HepG2 (cell line): Measurements from ENCODE around the gene THSD4. TPM values are rescaled to one million over a fixed set of nuclear protein-coding genes. Genes with fewer than 3 reads are reported as not detected.

ENCODE experiments used
- ATAC-seq: fragments of 200-7000 bp; cut with Tn5 transposase; 3 replicates; pipeline ENCODE4 v1.9.1; 2020; ENCODE audit warnings: mild to moderate bottlenecking, moderate library complexity
- BruUV-seq: library from RNA; stranded (reverse); fragments of 400-500 nt; replicated peaks from 2 replicates; lab custom pipeline; 2021; lab: Mats Ljungman, UMichigan
- CTCF ChIA-PET: fragments of 300-600 bp; formaldehyde crosslinking; extraction: SDS; loops from one replicate; lab custom pipeline; 2021; ENCODE audit warnings: low total read pairs, inconsistent platforms, low intra/inter-chr PET ratio; lab: Yijun Ruan, JAX
- POLR2A ChIA-PET: fragments of 350-600 bp; sonication (Branson Sonifier 250); formaldehyde crosslinking; loops from one replicate; lab custom pipeline; 2020; ENCODE audit warnings: antibody characterized with exemption, inconsistent platforms; lab: Yijun Ruan, JAX
- DNase-seq: peaks from one replicate; pipeline ENCODE4 v3.0.0-alpha.2; 2015; ENCODE audit warnings: low spot score
- FAIRE-seq: peaks from 3 replicates; lab custom pipeline; 2011; peaks lifted over from hg19 to GRCh38; lab: Jason Lieb, UNC
- H2AFZ ChIP-seq: one replicate; pipeline ENCODE4 v1.6.1; 2011; ENCODE audit warnings: low read length, inconsistent platforms
- H3K27ac ChIP-seq: fragments of 300-600 bp; 3 replicates; pipeline ENCODE4 v1.8.0; 2011; ENCODE audit warnings: mixed run types, mild to moderate bottlenecking, mixed read lengths, low read length, inconsistent platforms; ENCODE audit not compliant: insufficient read depth; ENCODE audit errors: extremely low read length
- H3K27me3 ChIP-seq, 2 experiments: fragments of 200-600 bp in 1 of 2; 2 replicates in 1 of 2; 3 replicates in 1 of 2; pipeline versions ENCODE4 v1.6.0 to v1.8.0; 2011; ENCODE audit warnings: low read length in 2 of 2, mild to moderate bottlenecking in 2 of 2, moderate library complexity in 2 of 2, inconsistent platforms in 1 of 2; ENCODE audit not compliant: insufficient read depth in 2 of 2, control insufficient read depth in 1 of 2
- H3K36me3 ChIP-seq, 2 experiments: fragments of 200-600 bp in 1 of 2; replicated peaks in 1 of 2; 2 replicates in 1 of 2; 3 replicates in 1 of 2; pipeline versions ENCODE4 v1.5.1 to v1.8.0; 2011; ENCODE audit warnings: low read length in 2 of 2, inconsistent platforms in 1 of 2; ENCODE audit not compliant: insufficient read depth in 2 of 2, control insufficient read depth in 1 of 2
- H3K4me1 ChIP-seq: 2 replicates; pipeline ENCODE4 v1.5.1; 2012; ENCODE audit warnings: low read length, inconsistent platforms; ENCODE audit not compliant: insufficient read depth
- H3K4me2 ChIP-seq: 2 replicates; pipeline ENCODE4 v1.6.0; 2011; ENCODE audit warnings: low read depth, low read length, inconsistent platforms
- H3K4me3 ChIP-seq, 3 experiments: fragments of 200-600 bp in 1 of 3; sonication (generic), shearing (Covaris generic) in 1 of 3; replicated peaks in 1 of 3; 2 replicates each; pipeline ENCODE4 v1.5.1; 2011 to 2016; ENCODE audit warnings: low read length in 3 of 3, inconsistent platforms in 2 of 3, low read depth in 2 of 3, mild to moderate bottlenecking in 2 of 3, control low read depth in 1 of 3, mixed read lengths in 1 of 3; ENCODE audit not compliant: insufficient read depth in 1 of 3
- H3K79me2 ChIP-seq: one replicate; pipeline ENCODE4 v1.6.1; 2011; ENCODE audit warnings: low read length, inconsistent platforms; ENCODE audit not compliant: insufficient read depth
- H3K9ac ChIP-seq: 2 replicates; pipeline ENCODE4 v1.6.0; 2011; ENCODE audit warnings: mild to moderate bottlenecking, low read depth, low read length, inconsistent platforms; ENCODE audit not compliant: insufficient read depth
- H3K9me3 ChIP-seq: 2 replicates; pipeline ENCODE4 v1.5.1; 2012; ENCODE audit warnings: mild to moderate bottlenecking, low read length
- H4K20me1 ChIP-seq: 2 replicates; pipeline ENCODE4 v1.6.0; 2011; ENCODE audit warnings: inconsistent platforms, mild to moderate bottlenecking, low read length, moderate library complexity; ENCODE audit not compliant: insufficient read depth
- BRD4 ChIP-seq: sonication (generic); formaldehyde crosslinking; IDR thresholded peaks from 2 replicates; pipeline ENCODE4 v1.4.0; 2020; ENCODE audit warnings: missing genetic modification reagents
- JARID2 ChIP-seq: sonication (generic); formaldehyde crosslinking; IDR thresholded peaks from 2 replicates; pipeline ENCODE4 v1.8.1; 2023; ENCODE audit warnings: missing genetic modification reagents, inconsistent platforms; ENCODE audit not compliant: insufficient replicate concordance
- KDM4B ChIP-seq: sonication (generic); formaldehyde crosslinking; IDR thresholded peaks from 2 replicates; pipeline ENCODE4 v1.4.0; 2020; ENCODE audit warnings: missing genetic modification reagents
- MED13 ChIP-seq: sonication (generic); formaldehyde crosslinking; IDR thresholded peaks from 2 replicates; pipeline ENCODE4 v1.5.0; 2020; ENCODE audit warnings: missing genetic modification reagents
- MTF2 ChIP-seq: sonication (generic); formaldehyde crosslinking; IDR thresholded peaks from 2 replicates; pipeline ENCODE4 v1.5.0; 2020; ENCODE audit warnings: missing genetic modification reagents, borderline replicate concordance
- NFE2L1 ChIP-seq: sonication (generic); formaldehyde crosslinking; IDR thresholded peaks from 2 replicates; pipeline ENCODE4 v1.4.0; 2020; ENCODE audit warnings: missing genetic modification reagents, mild to moderate bottlenecking, borderline replicate concordance
- NFE2L2 ChIP-seq: fragments of 150-350 bp; IDR thresholded peaks from 2 replicates; pipeline ENCODE4 v1.6.1; 2014; ENCODE audit warnings: low read length
- ZNF350 ChIP-seq: sonication (generic); formaldehyde crosslinking; IDR thresholded peaks from 2 replicates; pipeline ENCODE4 v1.4.0; 2020; ENCODE audit warnings: mild to moderate bottlenecking, low read depth, missing genetic modification reagents, borderline replicate concordance
- ZNF577 ChIP-seq: sonication (generic); formaldehyde crosslinking; IDR thresholded peaks from 2 replicates; pipeline ENCODE4 v1.4.0; 2020; ENCODE audit warnings: mild to moderate bottlenecking, low read depth, missing genetic modification reagents, borderline replicate concordance
- ZNF816 ChIP-seq: sonication (generic); formaldehyde crosslinking; IDR thresholded peaks from 2 replicates; pipeline ENCODE4 v1.8.0; 2022; ENCODE audit warnings: missing genetic modification reagents, mild to moderate bottlenecking, borderline replicate concordance
- WGBS: methylation state at CpG from one replicate; pipeline ENCODE4 v1.1.6; 2017; ENCODE audit warnings: low lambda C conversion rate; 5-methylcytosine and 5-hydroxymethylcytosine counted together
- in situ Hi-C: cut with HindIII; loops from 2 replicates; pipeline ENCODE4 v1.10.0; 2017; ENCODE audit warnings: low pct_unique_long_range_greater_than_20kb; ENCODE audit not compliant: extremely low pct_ligation_motif_present
- intact Hi-C: fragments of 100-400 bp; cut with micrococcal nuclease; formaldehyde crosslinking; loops from one replicate; pipeline ENCODE4 v1.10.0; 2022; ENCODE audit not compliant: unreplicated experiment
- polyA plus RNA-seq, 8 experiments: library from polyadenylated mRNA; depleted of rRNA in 3 of 8; stranded (reverse) in 7 of 8; unstranded in 1 of 8; fragments of >200 nt; fragmentation: Illumina TruSeq in 4 of 8; extraction: Trizol in 4 of 8; gene quantifications; 2 replicates each; pipeline versions ENCODE4 v1.2.1 to v1.2.3, GENCODE V29; 2011 to 2016; ENCODE audit warnings: low read depth in 4 of 8, missing spikeins in 1 of 8, mixed read lengths in 1 of 8; ENCODE audit not compliant: insufficient read depth in 1 of 8
- total RNA-seq, 5 experiments: library from RNA; depleted of rRNA; stranded (reverse); fragments of >200 nt; fragmentation: Illumina TruSeq; extraction: Trizol; gene quantifications; 2 replicates each; pipeline ENCODE4 v1.2.3, GENCODE V29; 2016; ENCODE audit warnings: low read depth in 1 of 5
- TF ChIP-seq, protein P1 (sequence below): sonication (generic); formaldehyde crosslinking; IDR thresholded peaks from 2 replicates; pipeline ENCODE4 v1.9.0; 2022; ENCODE audit warnings: low read depth, missing genetic modification reagents
- TF ChIP-seq, protein P2 (sequence below): sonication (generic); formaldehyde crosslinking; IDR thresholded peaks from 2 replicates; pipeline ENCODE4 v1.4.0; 2020; ENCODE audit warnings: mild to moderate bottlenecking, missing genetic modification reagents
- TF ChIP-seq, protein P3 (sequence below): sonication (generic); formaldehyde crosslinking; IDR thresholded peaks from 2 replicates; pipeline ENCODE4 v1.8.0; 2022; ENCODE audit warnings: mild to moderate bottlenecking, missing genetic modification reagents
- TF ChIP-seq, protein P4 (sequence below): sonication (generic); formaldehyde crosslinking; IDR thresholded peaks from 2 replicates; pipeline ENCODE4 v1.8.0; 2022; ENCODE audit warnings: missing genetic modification reagents, mild to moderate bottlenecking, moderate library complexity, borderline replicate concordance

The THSD4 gene
- total and polyA plus RNA-seq, 2 of the 13 experiments (the other 11 are each of a cell fraction or from before 2014, with no cell fraction given): 0.07 to 0.21 TPM

DNA sequence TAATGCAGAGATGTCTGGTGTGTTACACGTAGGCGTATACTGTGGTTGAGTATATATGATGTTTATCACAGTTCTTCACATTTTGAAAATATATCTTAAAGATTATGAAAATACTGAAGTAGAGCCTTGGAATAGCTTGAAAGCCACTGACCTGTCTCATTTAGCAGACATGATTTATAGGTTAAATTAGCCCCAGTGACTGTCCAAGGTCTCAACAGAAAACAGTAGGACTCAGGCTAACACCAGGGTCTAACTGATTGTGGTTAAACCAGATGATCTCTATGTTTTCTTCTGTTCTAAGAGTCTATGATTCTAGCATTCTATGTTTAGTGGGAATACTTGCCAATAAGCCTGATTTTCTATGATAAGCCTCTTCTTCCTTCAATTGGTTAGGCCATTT lies 528.6 kb downstream of the THSD4 start:
- POLR2A ChIA-PET: no interaction called here
- no peaks in the 10 kb centered on the region for H4K20me1 ChIP-seq
- no peak for FAIRE-seq
- in situ Hi-C loops: no loop called here
- 93% methylated on average over 2 of the region's 2 CpGs for WGBS
- no peak overlapping the region for H3K9ac ChIP-seq
- no peak overlapping the region for H3K4me2 ChIP-seq
- no peaks in the 10 kb centered on the region for H3K79me2 ChIP-seq
- TF ChIP-seq ZNF577 (CRISPR knock-in tag) (no peak), BRD4 (no peak), NFE2L2 (no peak), KDM4B (CRISPR knock-in tag) (no peak), ZNF816 (CRISPR knock-in tag) (no peak), JARID2 (CRISPR knock-in tag) (no peak), MTF2 (no peak), NFE2L1 (CRISPR knock-in tag) (no peak), MED13 (CRISPR knock-in tag) (no peak), ZNF350 (CRISPR knock-in tag) (no peak)
- TF ChIP-seq, protein P1, sequence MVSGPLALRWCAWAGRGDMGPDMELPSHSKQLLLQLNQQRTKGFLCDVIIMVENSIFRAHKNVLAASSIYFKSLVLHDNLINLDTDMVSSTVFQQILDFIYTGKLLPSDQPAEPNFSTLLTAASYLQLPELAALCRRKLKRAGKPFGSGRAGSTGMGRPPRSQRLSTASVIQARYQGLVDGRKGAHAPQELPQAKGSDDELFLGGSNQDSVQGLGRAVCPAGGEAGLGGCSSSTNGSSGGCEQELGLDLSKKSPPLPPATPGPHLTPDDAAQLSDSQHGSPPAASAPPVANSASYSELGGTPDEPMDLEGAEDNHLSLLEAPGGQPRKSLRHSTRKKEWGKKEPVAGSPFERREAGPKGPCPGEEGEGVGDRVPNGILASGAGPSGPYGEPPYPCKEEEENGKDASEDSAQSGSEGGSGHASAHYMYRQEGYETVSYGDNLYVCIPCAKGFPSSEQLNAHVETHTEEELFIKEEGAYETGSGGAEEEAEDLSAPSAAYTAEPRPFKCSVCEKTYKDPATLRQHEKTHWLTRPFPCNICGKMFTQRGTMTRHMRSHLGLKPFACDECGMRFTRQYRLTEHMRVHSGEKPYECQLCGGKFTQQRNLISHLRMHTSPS (CRISPR knock-in tag): no peak
- TF ChIP-seq, protein P2, sequence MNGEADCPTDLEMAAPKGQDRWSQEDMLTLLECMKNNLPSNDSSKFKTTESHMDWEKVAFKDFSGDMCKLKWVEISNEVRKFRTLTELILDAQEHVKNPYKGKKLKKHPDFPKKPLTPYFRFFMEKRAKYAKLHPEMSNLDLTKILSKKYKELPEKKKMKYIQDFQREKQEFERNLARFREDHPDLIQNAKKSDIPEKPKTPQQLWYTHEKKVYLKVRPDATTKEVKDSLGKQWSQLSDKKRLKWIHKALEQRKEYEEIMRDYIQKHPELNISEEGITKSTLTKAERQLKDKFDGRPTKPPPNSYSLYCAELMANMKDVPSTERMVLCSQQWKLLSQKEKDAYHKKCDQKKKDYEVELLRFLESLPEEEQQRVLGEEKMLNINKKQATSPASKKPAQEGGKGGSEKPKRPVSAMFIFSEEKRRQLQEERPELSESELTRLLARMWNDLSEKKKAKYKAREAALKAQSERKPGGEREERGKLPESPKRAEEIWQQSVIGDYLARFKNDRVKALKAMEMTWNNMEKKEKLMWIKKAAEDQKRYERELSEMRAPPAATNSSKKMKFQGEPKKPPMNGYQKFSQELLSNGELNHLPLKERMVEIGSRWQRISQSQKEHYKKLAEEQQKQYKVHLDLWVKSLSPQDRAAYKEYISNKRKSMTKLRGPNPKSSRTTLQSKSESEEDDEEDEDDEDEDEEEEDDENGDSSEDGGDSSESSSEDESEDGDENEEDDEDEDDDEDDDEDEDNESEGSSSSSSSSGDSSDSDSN (CRISPR knock-in tag): no peak
- TF ChIP-seq, protein P3, sequence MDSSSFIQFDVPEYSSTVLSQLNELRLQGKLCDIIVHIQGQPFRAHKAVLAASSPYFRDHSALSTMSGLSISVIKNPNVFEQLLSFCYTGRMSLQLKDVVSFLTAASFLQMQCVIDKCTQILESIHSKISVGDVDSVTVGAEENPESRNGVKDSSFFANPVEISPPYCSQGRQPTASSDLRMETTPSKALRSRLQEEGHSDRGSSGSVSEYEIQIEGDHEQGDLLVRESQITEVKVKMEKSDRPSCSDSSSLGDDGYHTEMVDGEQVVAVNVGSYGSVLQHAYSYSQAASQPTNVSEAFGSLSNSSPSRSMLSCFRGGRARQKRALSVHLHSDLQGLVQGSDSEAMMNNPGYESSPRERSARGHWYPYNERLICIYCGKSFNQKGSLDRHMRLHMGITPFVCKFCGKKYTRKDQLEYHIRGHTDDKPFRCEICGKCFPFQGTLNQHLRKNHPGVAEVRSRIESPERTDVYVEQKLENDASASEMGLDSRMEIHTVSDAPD (CRISPR knock-in tag): no peak
- TF ChIP-seq, protein P4, sequence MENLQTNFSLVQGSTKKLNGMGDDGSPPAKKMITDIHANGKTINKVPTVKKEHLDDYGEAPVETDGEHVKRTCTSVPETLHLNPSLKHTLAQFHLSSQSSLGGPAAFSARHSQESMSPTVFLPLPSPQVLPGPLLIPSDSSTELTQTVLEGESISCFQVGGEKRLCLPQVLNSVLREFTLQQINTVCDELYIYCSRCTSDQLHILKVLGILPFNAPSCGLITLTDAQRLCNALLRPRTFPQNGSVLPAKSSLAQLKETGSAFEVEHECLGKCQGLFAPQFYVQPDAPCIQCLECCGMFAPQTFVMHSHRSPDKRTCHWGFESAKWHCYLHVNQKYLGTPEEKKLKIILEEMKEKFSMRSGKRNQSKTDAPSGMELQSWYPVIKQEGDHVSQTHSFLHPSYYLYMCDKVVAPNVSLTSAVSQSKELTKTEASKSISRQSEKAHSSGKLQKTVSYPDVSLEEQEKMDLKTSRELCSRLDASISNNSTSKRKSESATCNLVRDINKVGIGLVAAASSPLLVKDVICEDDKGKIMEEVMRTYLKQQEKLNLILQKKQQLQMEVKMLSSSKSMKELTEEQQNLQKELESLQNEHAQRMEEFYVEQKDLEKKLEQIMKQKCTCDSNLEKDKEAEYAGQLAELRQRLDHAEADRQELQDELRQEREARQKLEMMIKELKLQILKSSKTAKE: no peak
- H3K9me3 ChIP-seq: no peaks in the 10 kb centered on the region; the same call in 1 of the 2 replicates
- no peak overlapping the region for H2AFZ ChIP-seq
- H3K36me3 ChIP-seq: no peaks in the 10 kb centered on the region
- ATAC-seq: no peak
- intact Hi-C loops: no loop called here
- DNase-seq: no peak
- no peak overlapping the region for H3K4me3 ChIP-seq
- no TSS peak for BruUV-seq
- peaks cover 0 to 8% of the 10 kb centered on the region in 2 experiments; a peak in 2 of 5 replicates for H3K27me3 ChIP-seq
- no peaks in the 10 kb centered on the region for H3K4me1 ChIP-seq
- CTCF ChIA-PET: no interaction called here
- H3K27ac ChIP-seq: no peak overlapping the region
